ENCODE results near the gene GJC2.

GJC2 gene

GRCh38 chr1:228136901-228137300 lies 12.8 kb upstream of the GJC2 start:
- no peak for TF ChIP-seq CTCF (IDR thresholded peaks at IDR 0.05; ENCODE audit: insufficient read depth, low read length, missing control alignments)
- H3K4me3 ChIP-seq (ENCODE audit: low read depth, low read length): no peak overlapping the region
- POLR2A ChIA-PET: no interaction called here
- no peak for DNase-seq (ENCODE audit: low read depth, low spot score)
- CTCF ChIA-PET: interaction anchor here (1.2 kb wide), 1 partner anchor 139 kb away, joined by 4 read pairs; no protein-coding TSS in a partner anchor

GRCh38 chr1:228139406-228139930 lies 10.3 kb upstream of the GJC2 start:
- H3K4me3 ChIP-seq (ENCODE audit: low read depth, low read length): peak overlapping the region; percentile 92
- no peak for DNase-seq (ENCODE audit: low read depth, low spot score)
- CTCF ChIA-PET: interaction anchor here (0.6 to 2.6 kb wide), 4 partner anchors 9 to 254 kb away, joined by 3 to 13 read pairs (median 4); no protein-coding TSS in a partner anchor
- TF ChIP-seq CTCF (IDR thresholded peaks at IDR 0.05; ENCODE audit: insufficient read depth, low read length, missing control alignments): no peak
- POLR2A ChIA-PET: no interaction called here

GRCh38 chr1:228139931-228140723 lies 9.6 kb upstream of the GJC2 start, which contains the start of gene GUK1:
TSS of gene GUK1 (plus strand) at chr1:228140279. CDS start at chr1:228140303, 24 bp downstream.
- peak; percentile 40 for TF ChIP-seq CTCF (IDR thresholded peaks at IDR 0.05; ENCODE audit: insufficient read depth, low read length, missing control alignments)
- peak within 1 kb of the TSS; percentile 92 for H3K4me3 ChIP-seq (ENCODE audit: low read depth, low read length)
- ChIA-PET POLR2A (interaction anchor here (0.7 to 1.2 kb wide), 2 partner anchors 9 to 25 kb away, joined by 4 to 15 read pairs; partner anchors contain the start of gene IBA57), CTCF (interaction anchor here (1.0 to 2.6 kb wide), 4 partner anchors 9 to 140 kb away, joined by 3 to 13 read pairs (median 6); partner anchors contain the start of gene IBA57)
- peak; percentile 96 for DNase-seq (ENCODE audit: low read depth, low spot score)

GRCh38 chr1:228140724-228141225 lies 9.0 kb upstream of the GJC2 start:
- peak overlapping the region; percentile 92 for H3K4me3 ChIP-seq (ENCODE audit: low read depth, low read length)
- no peak for TF ChIP-seq CTCF (IDR thresholded peaks at IDR 0.05; ENCODE audit: insufficient read depth, low read length, missing control alignments)
- DNase-seq (ENCODE audit: low read depth, low spot score): no peak
- ChIA-PET POLR2A (interaction anchor here (0.7 to 1.2 kb wide), 2 partner anchors 10 to 25 kb away, joined by 4 to 15 read pairs; partner anchors contain the start of gene IBA57), CTCF (interaction anchor here (1.0 to 2.6 kb wide), 3 partner anchors 10 to 141 kb away, joined by 3 to 13 read pairs (median 10); partner anchors contain the start of gene IBA57)

- CTCF ChIA-PET: interaction anchor here (1.0 to 2.6 kb wide), 2 partner anchors 11 to 142 kb away, joined by 3 to 13 read pairs; no protein-coding TSS in a partner anchor
- POLR2A ChIA-PET: no interaction called here
- DNase-seq (ENCODE audit: low read depth, low spot score): no peak
- no peak for TF ChIP-seq CTCF (IDR thresholded peaks at IDR 0.05; ENCODE audit: insufficient read depth, low read length, missing control alignments)
- H3K4me3 ChIP-seq (ENCODE audit: low read depth, low read length): peak overlapping the region; percentile 92
These were observed 8.3 kb upstream of the GJC2 start for GRCh38 chr1:228141226-228142044.
